GM19351 (cell line): ENCODE measurements around the gene DUSP11.
"Not testable (repeated sequence)": the region's sequence is repeated elsewhere in the genome, so short reads cannot be mapped to it uniquely, and the experiment has no call there.

Experiments
- ATAC-seq: cut with Tn5 transposase; IDR thresholded peaks from one replicate; pipeline ENCODE4 v1.9.1; 2021; ENCODE audit warnings: mild to moderate bottlenecking, moderate library complexity; ENCODE audit not compliant: unreplicated experiment

Gene DUSP11

DNA sequence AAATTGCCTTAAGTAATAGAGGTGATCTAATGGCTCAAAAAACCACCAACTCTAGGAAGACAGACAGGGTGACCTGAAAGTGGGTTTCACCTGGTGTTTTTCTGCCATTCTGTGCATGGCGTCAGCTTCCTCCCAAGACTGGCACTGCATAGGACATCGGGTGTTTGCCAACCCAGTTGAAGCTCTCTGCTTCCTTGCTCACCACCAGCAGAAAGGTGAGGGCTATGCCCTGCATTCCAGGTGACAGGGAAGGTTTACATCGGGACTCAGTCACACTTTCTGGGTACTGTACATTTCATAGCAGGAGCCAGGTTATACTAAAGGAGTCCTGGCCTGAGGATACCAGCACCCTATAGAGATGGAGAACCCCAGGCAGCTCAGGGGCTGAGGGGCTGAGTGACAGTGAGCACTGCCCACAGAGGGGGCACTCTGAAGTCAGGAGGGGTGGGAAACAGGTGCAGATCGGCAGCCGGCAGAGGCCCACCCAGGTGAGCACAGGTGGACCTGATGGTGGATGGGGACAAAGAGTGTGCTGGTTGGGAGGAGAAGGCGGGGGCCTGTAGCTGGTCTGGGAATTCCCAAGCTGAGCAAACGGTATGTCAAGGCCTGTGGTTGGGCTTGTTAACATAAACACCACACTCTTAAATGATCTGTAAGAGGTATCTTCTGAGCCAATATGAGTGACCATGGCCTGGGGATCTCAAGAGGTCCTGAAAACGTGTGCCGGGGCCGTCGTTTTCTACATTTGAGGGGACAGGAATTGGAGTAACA lies 60.9 kb downstream of the DUSP11 start:
- no peak for ATAC-seq

GRCh38 chr2:73718421-73718820 lies 61.5 kb downstream of the DUSP11 start:
- no peak for ATAC-seq

- ATAC-seq = not testable (repeated sequence)
These were observed 62.2 kb downstream of the DUSP11 start for GRCh38 chr2:73717695-73718094.

- ATAC-seq = no peak
These were observed 62.7 kb downstream of the DUSP11 start for GRCh38 chr2:73717251-73717606.

DNA sequence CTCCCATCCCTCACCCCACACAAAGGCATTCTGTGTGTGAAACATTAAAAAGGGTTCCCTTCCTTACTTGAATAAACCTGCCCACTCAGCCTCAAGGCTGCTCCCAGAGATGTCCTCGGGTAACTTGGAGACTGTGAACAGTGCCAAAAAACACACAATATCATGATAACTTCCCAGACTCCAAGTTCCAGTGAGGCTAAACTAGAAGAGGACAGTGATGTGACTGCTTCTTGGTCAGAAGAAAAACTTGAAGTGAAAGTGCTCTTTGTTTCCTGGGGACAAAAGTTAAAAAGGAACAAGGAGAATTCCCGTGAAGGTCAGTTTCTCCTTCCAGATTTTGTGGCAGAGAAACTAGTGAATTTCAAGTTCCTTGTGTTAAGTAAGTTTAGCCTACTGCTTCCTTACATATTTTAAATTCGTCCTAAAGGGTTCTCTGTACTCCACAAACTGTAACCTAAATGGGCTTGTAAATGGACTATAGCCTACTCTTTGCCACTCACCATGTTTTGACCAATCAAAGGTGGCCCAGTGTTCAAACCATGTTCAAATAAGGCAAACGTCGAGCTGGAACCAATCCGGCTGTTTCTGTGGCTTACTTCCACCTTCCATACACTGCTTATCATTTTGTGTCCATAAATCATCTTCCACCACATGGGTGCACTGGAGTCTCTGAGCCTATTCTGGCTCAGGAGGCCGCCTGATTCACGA lies 63.2 kb downstream of the DUSP11 start:
- no peak for ATAC-seq

DNA sequence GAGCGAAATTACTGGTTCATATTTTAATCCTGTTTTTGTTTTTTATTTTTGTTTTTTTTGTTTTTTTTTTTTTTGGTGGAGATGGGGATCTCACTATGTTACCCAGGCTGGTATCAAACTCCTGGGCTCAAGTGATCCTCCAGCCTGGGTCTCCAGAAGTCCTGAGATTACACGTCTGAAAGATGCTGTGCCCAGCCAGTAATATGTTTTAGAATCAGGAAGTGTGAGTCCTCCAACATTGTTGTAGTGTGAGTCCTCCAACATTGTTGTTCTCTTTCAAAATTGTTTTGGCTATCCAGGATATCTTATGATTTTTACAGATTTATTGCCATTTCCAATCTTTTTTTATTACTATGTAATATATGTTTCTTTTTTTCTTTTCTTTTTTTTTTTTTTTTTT lies 65.8 kb downstream of the DUSP11 start:
- ATAC-seq = no peak
